AG04450 (cell line): ENCODE measurements around the gene OTUB2. TPM values are rescaled to one million over a fixed set of nuclear protein-coding genes. Genes with fewer than 3 reads are reported as not detected.

Source experiments
- CTCF ChIA-PET: fragments of 300-600, 350-600 bp; formaldehyde crosslinking; extraction: SDS; loops from one replicate; lab custom pipeline; 2022; ENCODE audit warnings: antibody characterized with exemption, inconsistent platforms; lab: Charles Lee
- POLR2A ChIA-PET: fragments of 350-600 bp; formaldehyde crosslinking; extraction: SDS; loops from one replicate; lab custom pipeline; 2021; ENCODE audit warnings: antibody characterized with exemption, inconsistent platforms; lab: Yijun Ruan, JAX
- DNase-seq: peaks from one replicate; pipeline ENCODE4 v3.0.0-alpha.2; 2011; ENCODE audit warnings: low read depth, low spot score
- H3K27ac ChIP-seq: one replicate; pipeline ENCODE4 v1.5.1; 2012; ENCODE audit warnings: low read depth, low read length, control low read depth
- H3K27me3 ChIP-seq: one replicate; pipeline ENCODE4 v1.6.0; 2012; ENCODE audit warnings: low read length; ENCODE audit not compliant: control insufficient read depth, insufficient read depth
- H3K4me3 ChIP-seq: 2 replicates; pipeline ENCODE4 v1.5.1; 2011; ENCODE audit warnings: mild to moderate bottlenecking, low read depth, low read length, control low read depth
- H3K9me3 ChIP-seq: 2 replicates; pipeline ENCODE4 v1.5.1; 2012; ENCODE audit warnings: low read length; ENCODE audit not compliant: control insufficient read depth, insufficient read depth
- CTCF ChIP-seq: IDR thresholded peaks from 2 replicates; pipeline ENCODE4 v1.5.1; 2011; ENCODE audit warnings: low read depth, low read length, control low read depth, inconsistent platforms
- polyA plus RNA-seq: library from polyadenylated mRNA; depleted of rRNA; stranded (reverse); fragments of >200 nt; gene quantifications from 2 replicates; pipeline ENCODE4 v1.2.3, GENCODE V29; 2011

Gene OTUB2
- polyA plus RNA-seq, 1 experiment, result 2.3 TPM

DNA sequence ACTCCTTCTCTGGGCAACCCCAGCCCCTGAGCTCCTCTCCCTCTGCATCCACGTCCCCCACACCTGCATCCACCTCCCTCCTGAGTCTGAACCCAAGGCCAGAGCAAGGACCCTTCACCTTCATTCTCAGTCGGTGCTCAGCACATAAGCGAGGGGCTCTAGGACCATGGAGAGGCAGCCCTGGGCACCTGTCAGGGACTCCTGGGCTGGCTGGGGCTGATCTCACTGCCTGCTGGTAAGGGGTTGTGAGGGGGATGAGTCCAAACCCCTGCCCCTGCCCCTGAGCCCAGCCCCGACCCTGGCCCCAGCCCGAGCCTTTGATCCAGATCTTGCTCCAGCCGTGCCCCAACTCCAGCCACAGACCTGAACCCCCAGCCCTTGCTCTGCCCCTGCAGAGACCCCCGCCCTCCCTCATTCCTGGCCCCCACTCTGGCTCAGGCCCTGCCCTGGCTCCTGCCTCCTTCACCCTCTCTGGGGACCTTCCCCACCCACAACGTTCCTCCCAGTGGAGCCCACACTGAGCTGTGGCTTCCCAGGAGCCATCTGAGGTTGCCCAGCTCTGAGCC, 29.9 kb upstream of the OTUB2 start:
- H3K27ac ChIP-seq, result no peak overlapping the region

GRCh38 chr14:93997082-93997481, 29.1 kb upstream of the OTUB2 start, which contains the start of gene CCDC197:
Gene CCDC197, plus strand, starts transcription at chr14:93997301. Its CDS starts 831 bp downstream, at chr14:93998132.
- CTCF ChIA-PET, result interaction anchor here (11.2 kb wide), 1 partner anchor 58 kb away, joined by 270 read pairs; no protein-coding TSS in a partner anchor
- Histone ChIP-seq H3K27me3 (peaks cover 3% of the 10 kb centered on the region), H3K27ac (no peak within 1 kb of the TSS), H3K9me3 (no peaks in the 10 kb centered on the region), H3K4me3 (no peak within 1 kb of the TSS)
- no peak for TF ChIP-seq CTCF
- no peak for DNase-seq
- POLR2A ChIA-PET, result no interaction called here

More for the DNA sequence above, 29.9 kb upstream of the OTUB2 start:
- Histone ChIP-seq H3K9me3 (no peaks in the 10 kb centered on the region), H3K4me3 (no peak overlapping the region), H3K27me3 (peaks cover 5% of the 10 kb centered on the region)
- ChIA-PET CTCF (interaction anchor here (11.2 kb wide), 1 partner anchor 57 kb away, joined by 270 read pairs; no protein-coding TSS in a partner anchor), POLR2A (no interaction called here)
- no peak for TF ChIP-seq CTCF
- no peak for DNase-seq

DNA sequence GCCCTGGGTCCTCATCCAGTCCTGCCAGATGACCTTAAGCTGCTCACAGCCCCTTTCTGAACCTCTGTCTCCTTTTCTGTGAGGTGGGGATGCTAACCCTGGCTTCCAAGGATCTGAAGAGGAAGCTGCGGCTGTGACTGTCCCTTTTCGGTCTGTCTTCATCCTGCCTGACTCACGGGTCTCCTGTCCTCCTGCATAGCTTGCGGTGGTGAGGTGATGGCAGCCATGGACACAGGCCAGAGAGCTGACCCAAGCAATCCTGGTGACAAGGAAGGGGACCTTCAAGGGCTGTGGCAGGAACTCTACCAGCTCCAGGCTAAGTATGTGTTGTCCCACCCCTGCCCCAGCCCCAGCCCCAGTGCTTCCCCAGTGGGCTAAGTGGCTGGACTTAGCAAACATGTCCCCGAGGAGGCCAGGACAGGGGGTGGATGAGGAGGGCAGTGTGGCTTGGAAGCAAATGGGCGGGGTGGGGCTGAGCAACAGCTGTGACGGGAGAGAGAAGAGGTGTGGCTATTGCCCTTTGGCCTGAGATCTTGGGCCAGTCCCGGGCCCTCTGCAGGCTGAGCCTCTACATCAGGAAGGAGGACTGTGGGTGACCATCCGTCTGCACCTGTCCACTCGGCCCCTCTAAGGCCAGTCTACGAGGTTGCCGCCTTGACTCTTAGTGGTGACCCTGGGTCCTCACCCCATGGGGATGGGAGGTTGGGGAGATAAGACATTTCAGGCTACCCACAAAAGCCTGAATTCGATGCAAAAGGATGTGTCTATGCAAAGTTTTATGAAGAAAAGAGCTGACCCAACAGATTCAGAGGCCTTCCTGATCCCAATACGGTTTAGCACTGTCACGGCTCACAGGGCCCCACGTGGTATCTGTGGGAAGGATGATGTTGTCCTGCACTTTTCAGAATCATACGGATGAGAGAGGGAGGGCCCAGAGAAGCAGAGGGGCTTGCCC, 27.9 kb upstream of the OTUB2 start:
- H3K27ac ChIP-seq, result no peak overlapping the region
- ChIA-PET CTCF (interaction anchor here (0.5 to 11.2 kb wide), 3 partner anchors 30 to 131 kb away, joined by 3 to 270 read pairs (median 6); partner anchors contain the start of gene IFI27L2), POLR2A (no interaction called here)
- TF ChIP-seq CTCF, result no peak
- H3K9me3 ChIP-seq, result no peaks in the 10 kb centered on the region
- DNase-seq, result no peak
- peaks cover 3% of the 10 kb centered on the region for H3K27me3 ChIP-seq
- no peak overlapping the region for H3K4me3 ChIP-seq

DNA sequence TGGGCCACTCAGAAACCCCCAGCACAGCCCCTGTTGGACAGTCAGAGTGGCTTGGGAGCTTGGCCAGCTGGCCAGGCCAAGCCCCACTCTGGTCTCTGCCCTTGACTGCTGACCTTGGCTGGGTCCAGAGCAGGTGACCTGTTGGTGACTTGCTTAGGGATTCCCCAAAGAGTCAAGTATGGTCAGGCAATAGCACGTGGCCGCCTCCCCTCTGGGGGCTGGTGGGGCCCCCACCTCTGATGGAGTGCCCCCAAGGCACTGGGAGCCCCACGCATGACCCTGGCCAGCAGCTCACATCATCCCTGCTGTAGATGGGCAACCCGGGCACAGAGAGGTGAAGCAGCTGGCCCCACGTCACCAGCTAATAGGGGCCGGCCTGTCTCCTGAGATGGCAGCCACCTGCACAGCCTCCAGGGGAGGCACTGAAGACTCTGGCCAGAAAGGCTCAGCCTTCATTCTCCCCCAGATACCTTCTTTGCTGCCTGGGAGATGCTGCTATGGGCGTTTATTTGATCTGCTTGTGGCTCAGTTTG, 27.2 kb upstream of the OTUB2 start:
- DNase-seq, result no peak
- Histone ChIP-seq H3K9me3 (no peaks in the 10 kb centered on the region), H3K27ac (no peak overlapping the region), H3K27me3 (peaks cover 9% of the 10 kb centered on the region), H3K4me3 (no peak overlapping the region)
- ChIA-PET CTCF (interaction anchor here (2.0 to 11.2 kb wide), 3 partner anchors 14 to 60 kb away, joined by 4 to 270 read pairs (median 20); no protein-coding TSS in a partner anchor), POLR2A (no interaction called here)
- no peak for TF ChIP-seq CTCF
